GM10248 (cell line): Measurements from ENCODE around the gene FAM98C.

Source experiments
- CTCF ChIA-PET: fragments of 300-600 bp; sonication (Branson Sonifier 250); formaldehyde crosslinking; extraction: SDS; loops from one replicate; lab custom pipeline; 2021; ENCODE audit warnings: antibody characterized with exemption; lab: Yijun Ruan, JAX
- POLR2A ChIA-PET: fragments of 350-650 bp; sonication (Branson Sonifier 250); formaldehyde crosslinking; extraction: SDS; loops from one replicate; lab custom pipeline; 2020; ENCODE audit warnings: antibody characterized with exemption; lab: Yijun Ruan, JAX
- DNase-seq: peaks from one replicate; pipeline ENCODE4 v3.0.0; 2012; ENCODE audit errors: extremely low spot score
- TF ChIP-seq, protein P1 (sequence below): IDR thresholded peaks from 2 replicates; pipeline ENCODE4 v1.5.1; 2012; ENCODE audit warnings: mild to moderate bottlenecking, low read depth; ENCODE audit errors: extremely low read depth, missing control alignments, control extremely low read depth

Gene FAM98C

DNA sequence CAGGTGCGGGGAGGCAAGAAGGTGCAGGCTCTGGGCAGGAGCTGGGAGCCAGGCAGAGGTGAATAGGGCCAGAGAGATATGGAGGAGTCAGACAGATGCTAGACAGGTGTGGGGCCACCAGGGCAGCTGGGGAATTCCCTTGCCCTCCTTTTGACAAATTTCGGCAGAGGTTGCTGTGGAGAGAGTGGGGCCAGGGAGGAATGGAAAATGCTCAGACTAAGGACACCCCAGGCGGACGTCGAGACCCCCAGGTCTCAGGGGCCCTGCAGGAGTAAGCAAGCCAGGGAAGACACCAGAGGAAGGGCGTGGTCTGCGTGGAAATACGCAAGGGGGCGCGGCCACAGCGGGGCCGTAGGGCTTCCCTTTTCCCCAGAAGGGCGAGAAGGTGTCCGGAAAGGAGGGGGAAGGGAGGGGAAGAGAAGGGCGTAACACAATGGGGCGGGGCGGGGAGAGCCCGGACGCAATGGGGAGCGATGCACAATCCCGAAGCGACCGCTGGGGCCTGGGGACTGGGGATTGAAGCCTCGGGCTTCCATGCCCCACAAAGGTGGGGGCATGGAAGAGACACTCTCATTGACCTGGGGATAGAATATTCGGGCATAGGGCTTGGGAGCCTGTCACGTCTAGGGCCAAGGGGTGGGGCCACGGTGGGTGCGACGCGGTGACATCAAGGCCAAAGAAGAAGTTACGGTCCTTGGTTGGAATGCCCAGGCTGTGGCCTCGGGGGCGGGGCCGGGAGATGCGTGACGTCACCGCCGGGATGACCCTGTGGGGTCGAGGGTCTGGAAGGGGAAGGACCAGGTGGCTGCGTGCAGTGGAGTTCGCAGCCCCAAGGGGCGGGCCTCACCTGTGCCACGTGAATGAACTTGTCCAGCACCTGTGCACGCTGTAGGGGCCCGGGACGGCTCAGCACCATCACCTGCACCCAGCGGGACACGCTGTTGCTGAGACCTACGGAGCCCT lies 14.9 kb downstream of the FAM98C start:
- ChIA-PET POLR2A (no interaction called here), CTCF (interaction anchor here (4.7 kb wide), 1 partner anchor 14 kb away, joined by 37 read pairs; the partner anchor contains the start of gene FAM98C)
- DNase-seq: peak; percentile 72
- TF ChIP-seq, protein P1, sequence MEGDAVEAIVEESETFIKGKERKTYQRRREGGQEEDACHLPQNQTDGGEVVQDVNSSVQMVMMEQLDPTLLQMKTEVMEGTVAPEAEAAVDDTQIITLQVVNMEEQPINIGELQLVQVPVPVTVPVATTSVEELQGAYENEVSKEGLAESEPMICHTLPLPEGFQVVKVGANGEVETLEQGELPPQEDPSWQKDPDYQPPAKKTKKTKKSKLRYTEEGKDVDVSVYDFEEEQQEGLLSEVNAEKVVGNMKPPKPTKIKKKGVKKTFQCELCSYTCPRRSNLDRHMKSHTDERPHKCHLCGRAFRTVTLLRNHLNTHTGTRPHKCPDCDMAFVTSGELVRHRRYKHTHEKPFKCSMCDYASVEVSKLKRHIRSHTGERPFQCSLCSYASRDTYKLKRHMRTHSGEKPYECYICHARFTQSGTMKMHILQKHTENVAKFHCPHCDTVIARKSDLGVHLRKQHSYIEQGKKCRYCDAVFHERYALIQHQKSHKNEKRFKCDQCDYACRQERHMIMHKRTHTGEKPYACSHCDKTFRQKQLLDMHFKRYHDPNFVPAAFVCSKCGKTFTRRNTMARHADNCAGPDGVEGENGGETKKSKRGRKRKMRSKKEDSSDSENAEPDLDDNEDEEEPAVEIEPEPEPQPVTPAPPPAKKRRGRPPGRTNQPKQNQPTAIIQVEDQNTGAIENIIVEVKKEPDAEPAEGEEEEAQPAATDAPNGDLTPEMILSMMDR: no peak

DNA sequence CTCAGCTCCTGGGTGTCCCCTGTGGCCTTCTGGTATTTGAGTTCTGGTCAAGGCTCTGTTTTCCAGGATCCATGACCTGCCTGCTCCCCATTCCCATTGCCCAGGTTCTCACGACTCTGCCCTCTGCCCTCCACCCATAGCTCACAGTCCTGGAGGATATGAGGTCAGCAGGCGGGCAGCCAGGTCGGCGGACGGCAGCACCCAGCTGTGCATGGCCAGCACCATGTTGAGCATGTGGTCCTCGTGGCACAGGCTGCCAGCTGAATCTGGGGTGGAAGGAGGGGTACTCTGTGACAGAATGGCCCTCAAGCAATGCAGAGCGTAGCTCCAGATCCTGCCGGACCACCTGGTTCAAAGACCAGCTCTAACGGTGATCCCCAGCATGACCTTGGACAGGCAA lies 18.0 kb downstream of the FAM98C start:
- POLR2A ChIA-PET: no interaction called here
- no peak for DNase-seq
- TF ChIP-seq, protein P1: no peak
- CTCF ChIA-PET: interaction anchor here (3.4 kb wide), 1 partner anchor 18 kb away, joined by 25 read pairs; the partner anchor contains the start of gene FAM98C

- CTCF ChIA-PET: interaction anchor here (1.3 to 3.4 kb wide), 2 partner anchors 19 kb away, joined by 5 to 25 read pairs; partner anchors contain the start of gene FAM98C
- DNase-seq: no peak
- POLR2A ChIA-PET: no interaction called here
- TF ChIP-seq, protein P1: no peak
Observed at GRCh38 chr19:38421856-38422255, 19.0 kb downstream of the FAM98C start.

GRCh38 chr19:38422438-38422837 lies 19.5 kb downstream of the FAM98C start:
- CTCF ChIA-PET: interaction anchor here (1.3 kb wide), 1 partner anchor 20 kb away, joined by 5 read pairs; the partner anchor contains the start of gene FAM98C
- TF ChIP-seq, protein P1: no peak
- POLR2A ChIA-PET: no interaction called here
- DNase-seq: no peak

- TF ChIP-seq, protein P1: no peak
- POLR2A ChIA-PET: interaction anchor here (0.6 kb wide), 1 partner anchor 918 kb away, joined by 3 read pairs; the partner anchor contains the start of gene SAMD4B
- CTCF ChIA-PET: interaction anchor here (5.8 kb wide), 1 partner anchor 21 kb away, joined by 29 read pairs; the partner anchor contains the start of gene FAM98C
- DNase-seq: no peak
Observed at GRCh38 chr19:38424272-38424671, 21.4 kb downstream of the FAM98C start.

DNA sequence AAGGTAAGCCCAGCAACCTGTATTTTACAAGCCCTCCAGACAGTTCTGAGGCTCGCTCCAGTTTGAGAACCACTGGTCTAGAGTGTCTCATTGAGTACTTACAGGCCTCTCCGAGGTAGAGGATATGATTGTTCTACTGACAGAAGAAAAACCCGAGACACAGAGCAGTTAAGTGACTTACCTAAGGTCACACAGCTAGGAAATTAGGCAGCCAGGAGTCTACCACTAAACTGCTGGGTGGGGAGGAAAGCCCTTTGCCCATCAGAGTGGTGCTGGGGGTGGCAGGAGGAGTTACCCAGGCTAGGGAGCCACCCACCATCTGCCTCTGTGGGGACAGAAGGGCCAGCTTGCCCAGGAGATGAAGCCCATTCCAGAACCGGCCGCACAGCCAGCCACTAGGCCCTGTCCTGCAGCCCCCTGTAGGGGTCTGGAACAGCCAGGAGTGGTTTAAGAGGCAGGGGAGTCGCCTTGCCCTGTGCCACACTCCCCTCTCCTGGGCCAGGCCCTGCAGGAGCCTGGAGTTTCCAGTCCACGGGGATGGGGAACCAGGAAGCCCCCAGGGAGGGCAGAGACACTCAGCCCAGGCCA lies 22.4 kb downstream of the FAM98C start:
- ChIA-PET POLR2A (no interaction called here), CTCF (interaction anchor here (1.2 to 5.8 kb wide), 2 partner anchors 12 to 22 kb away, joined by 3 to 29 read pairs; partner anchors contain the start of gene FAM98C)
- no peak for DNase-seq
- TF ChIP-seq, protein P1: no peak
